ENCODE measurements around the gene CNTNAP2.

- TF ChIP-seq EZH2phosphoT487 (IDR thresholded peaks at IDR 0.05; ENCODE audit: insufficient read depth, low read depth) = no peak
- no peak for TF ChIP-seq EZH2 (IDR thresholded peaks at IDR 0.05; ENCODE audit: insufficient read depth, poor library complexity, severe bottlenecking)
Observed at GRCh38 chr7:147415991-147416390, 1299.4 kb downstream of the CNTNAP2 start.

All from GM23248 (cell line).